ENCODE results near the gene EXOC3.

GRCh38 chr5:446066-446882, 3.3 kb downstream of the EXOC3 start:
- no peak for TF ChIP-seq CTCF (IDR thresholded peaks at IDR 0.05; ENCODE audit: low read length)
- TF ChIP-seq EZH2 (IDR thresholded peaks at IDR 0.05; ENCODE audit: borderline replicate concordance, low read length), result no peak

Data from OCI-LY1 (cell line).